ENCODE measurements around the gene NCKAP1. TPM values are rescaled to one million over a fixed set of nuclear protein-coding genes. Genes with fewer than 3 reads are reported as not detected.

Gene NCKAP1
- total RNA-seq, 1 experiment from 2014 or later, result 115 TPM

DNA sequence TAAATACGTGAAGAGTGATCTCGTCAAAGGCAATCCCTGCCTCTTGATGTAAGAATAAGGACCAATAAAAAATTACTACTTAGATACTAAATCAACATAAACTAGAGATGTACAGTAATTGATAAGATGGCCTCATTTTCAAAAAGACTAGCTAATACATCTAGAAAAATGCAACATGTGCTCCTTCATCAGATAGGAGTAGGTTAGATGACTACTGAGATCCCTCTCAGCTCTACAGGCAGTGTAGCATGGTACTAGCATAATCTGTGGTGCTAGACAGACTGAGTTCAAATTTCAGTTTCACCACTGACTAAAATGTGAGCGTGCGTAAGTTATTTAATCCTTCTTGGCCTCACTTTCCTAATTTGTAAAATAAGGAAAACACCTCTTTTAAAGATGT, 89.2 kb downstream of the NCKAP1 start:
- POLR2A ChIA-PET, result no interaction called here

More for the DNA sequence above, 89.2 kb downstream of the NCKAP1 start:
- H3K36me3 ChIP-seq (ENCODE audit: control insufficient read depth in 1 of 2, insufficient read depth in 2 of 2, low read length in 2 of 2), result peaks cover 0 to 8% of the 10 kb centered on the region in 2 experiments; a peak in 1 of 4 replicates
- DNase-seq (ENCODE audit: low read depth, low spot score) (no peak), ATAC-seq (peak; percentile 44; the same call in 1 of the 2 replicates)
- ChIA-PET CTCF (no interaction called here), RAD21 (ENCODE audit: low non-redundant PET in 1 of 2, low total read pairs in 2 of 2, uncharacterized antibody in 2 of 2, unreplicated experiment in 2 of 2) (no interaction called here)
- no peaks in the 10 kb centered on the region for H3K9me2 ChIP-seq (ENCODE audit: insufficient read depth)
- H4K20me1 ChIP-seq (ENCODE audit: insufficient read depth), result no peaks in the 10 kb centered on the region; the same call in 1 of the 2 replicates
- H3K27me3 ChIP-seq (ENCODE audit: insufficient read depth, low read length), result no peaks in the 10 kb centered on the region
- H3K4me1 ChIP-seq (ENCODE audit: control insufficient read depth in 1 of 2, insufficient read depth in 2 of 2, low read length in 2 of 2), result peaks cover 10% of the 10 kb centered on the region in 2 experiments
- no peaks in the 10 kb centered on the region for H3K9me3 ChIP-seq (ENCODE audit: control insufficient read depth in 1 of 2, insufficient read depth in 1 of 2, low read depth in 1 of 2, low read length in 2 of 2)
- no peak overlapping the region for H3K4me2 ChIP-seq (ENCODE audit: low read length)
- no peak overlapping the region for H3K9ac ChIP-seq (ENCODE audit: low read length)
- BruUV-seq (replicated peaks), result no TSS peak
- no peak overlapping the region for H3K27ac ChIP-seq (ENCODE audit: low read depth, low read length)
- no peaks in the 10 kb centered on the region for H3K79me2 ChIP-seq (ENCODE audit: insufficient read depth, low read length)
- TF ChIP-seq, protein P1, sequence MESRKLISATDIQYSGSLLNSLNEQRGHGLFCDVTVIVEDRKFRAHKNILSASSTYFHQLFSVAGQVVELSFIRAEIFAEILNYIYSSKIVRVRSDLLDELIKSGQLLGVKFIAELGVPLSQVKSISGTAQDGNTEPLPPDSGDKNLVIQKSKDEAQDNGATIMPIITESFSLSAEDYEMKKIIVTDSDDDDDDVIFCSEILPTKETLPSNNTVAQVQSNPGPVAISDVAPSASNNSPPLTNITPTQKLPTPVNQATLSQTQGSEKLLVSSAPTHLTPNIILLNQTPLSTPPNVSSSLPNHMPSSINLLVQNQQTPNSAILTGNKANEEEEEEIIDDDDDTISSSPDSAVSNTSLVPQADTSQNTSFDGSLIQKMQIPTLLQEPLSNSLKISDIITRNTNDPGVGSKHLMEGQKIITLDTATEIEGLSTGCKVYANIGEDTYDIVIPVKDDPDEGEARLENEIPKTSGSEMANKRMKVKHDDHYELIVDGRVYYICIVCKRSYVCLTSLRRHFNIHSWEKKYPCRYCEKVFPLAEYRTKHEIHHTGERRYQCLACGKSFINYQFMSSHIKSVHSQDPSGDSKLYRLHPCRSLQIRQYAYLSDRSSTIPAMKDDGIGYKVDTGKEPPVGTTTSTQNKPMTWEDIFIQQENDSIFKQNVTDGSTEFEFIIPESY (IDR thresholded peaks at IDR 0.05; ENCODE audit: extremely low read depth, insufficient replicate concordance, low read length), result no peak
- TF ChIP-seq, protein P2, sequence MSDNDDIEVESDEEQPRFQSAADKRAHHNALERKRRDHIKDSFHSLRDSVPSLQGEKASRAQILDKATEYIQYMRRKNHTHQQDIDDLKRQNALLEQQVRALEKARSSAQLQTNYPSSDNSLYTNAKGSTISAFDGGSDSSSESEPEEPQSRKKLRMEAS (IDR thresholded peaks at IDR 0.05), result no peak
- TF ChIP-seq CEBPB (IDR thresholded peaks at IDR 0.05; ENCODE audit: low read depth) (no peak), SRF (IDR thresholded peaks at IDR 0.05; ENCODE audit: low read depth) (no peak), RAD21 (IDR thresholded peaks at IDR 0.05; ENCODE audit: low read depth) (no peak), JUND (IDR thresholded peaks at IDR 0.05) (no peak), POLR2A (IDR thresholded peaks at IDR 0.05; ENCODE audit: borderline replicate concordance, extremely low read depth, insufficient read depth, insufficient read length) (no peak), EZH2 (IDR thresholded peaks at IDR 0.05) (no peak), ELF1 (IDR thresholded peaks at IDR 0.05; ENCODE audit: borderline replicate concordance, low read depth) (no peak), ZFX (IDR thresholded peaks at IDR 0.05) (no peak)
- TF ChIP-seq, protein P3, sequence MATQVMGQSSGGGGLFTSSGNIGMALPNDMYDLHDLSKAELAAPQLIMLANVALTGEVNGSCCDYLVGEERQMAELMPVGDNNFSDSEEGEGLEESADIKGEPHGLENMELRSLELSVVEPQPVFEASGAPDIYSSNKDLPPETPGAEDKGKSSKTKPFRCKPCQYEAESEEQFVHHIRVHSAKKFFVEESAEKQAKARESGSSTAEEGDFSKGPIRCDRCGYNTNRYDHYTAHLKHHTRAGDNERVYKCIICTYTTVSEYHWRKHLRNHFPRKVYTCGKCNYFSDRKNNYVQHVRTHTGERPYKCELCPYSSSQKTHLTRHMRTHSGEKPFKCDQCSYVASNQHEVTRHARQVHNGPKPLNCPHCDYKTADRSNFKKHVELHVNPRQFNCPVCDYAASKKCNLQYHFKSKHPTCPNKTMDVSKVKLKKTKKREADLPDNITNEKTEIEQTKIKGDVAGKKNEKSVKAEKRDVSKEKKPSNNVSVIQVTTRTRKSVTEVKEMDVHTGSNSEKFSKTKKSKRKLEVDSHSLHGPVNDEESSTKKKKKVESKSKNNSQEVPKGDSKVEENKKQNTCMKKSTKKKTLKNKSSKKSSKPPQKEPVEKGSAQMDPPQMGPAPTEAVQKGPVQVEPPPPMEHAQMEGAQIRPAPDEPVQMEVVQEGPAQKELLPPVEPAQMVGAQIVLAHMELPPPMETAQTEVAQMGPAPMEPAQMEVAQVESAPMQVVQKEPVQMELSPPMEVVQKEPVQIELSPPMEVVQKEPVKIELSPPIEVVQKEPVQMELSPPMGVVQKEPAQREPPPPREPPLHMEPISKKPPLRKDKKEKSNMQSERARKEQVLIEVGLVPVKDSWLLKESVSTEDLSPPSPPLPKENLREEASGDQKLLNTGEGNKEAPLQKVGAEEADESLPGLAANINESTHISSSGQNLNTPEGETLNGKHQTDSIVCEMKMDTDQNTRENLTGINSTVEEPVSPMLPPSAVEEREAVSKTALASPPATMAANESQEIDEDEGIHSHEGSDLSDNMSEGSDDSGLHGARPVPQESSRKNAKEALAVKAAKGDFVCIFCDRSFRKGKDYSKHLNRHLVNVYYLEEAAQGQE (IDR thresholded peaks at IDR 0.05; ENCODE audit: low read depth), result no peak
- TF ChIP-seq, protein P4, sequence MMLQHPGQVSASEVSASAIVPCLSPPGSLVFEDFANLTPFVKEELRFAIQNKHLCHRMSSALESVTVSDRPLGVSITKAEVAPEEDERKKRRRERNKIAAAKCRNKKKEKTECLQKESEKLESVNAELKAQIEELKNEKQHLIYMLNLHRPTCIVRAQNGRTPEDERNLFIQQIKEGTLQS (IDR thresholded peaks at IDR 0.05), result no peak
- intact Hi-C loops (cut with micrococcal nuclease), result no loop called here
- no peak overlapping the region for H2AFZ ChIP-seq (ENCODE audit: low read depth, low read length, poor library complexity, severe bottlenecking)
- no peak overlapping the region for H3K4me3 ChIP-seq (replicated peaks in 1 of 2; ENCODE audit: low read depth in 1 of 2, low read length in 2 of 2)
